Stomach (tissue), 4 donors: Measurements from ENCODE around the gene PRSS53.

Experiments
- CTCF ChIP-seq, 7 experiments: fragments of 450-650 bp in 4 of 7; fragments of 200-600 bp in 3 of 7; sonication (generic) in 3 of 7; IDR thresholded peaks; one replicate each; pipeline ENCODE4 v1.5.1; 2016 to 2019; ENCODE audit warnings: antibody characterized with exemption in 7 of 7, control low read depth in 2 of 7, mild to moderate bottlenecking in 1 of 7
- EP300 ChIP-seq: sonication (generic); formaldehyde crosslinking; IDR thresholded peaks from one replicate; pipeline ENCODE4 v1.6.1; 2017; ENCODE audit warnings: antibody characterized with exemption

GRCh38 chr16:31086629-31086906 is 2.2 kb downstream of the PRSS53 start:
- TF ChIP-seq CTCF (IDR thresholded peaks at IDR 0.05) (no peak), EP300 (no peak)
